KOPT-K1 (cell line): ENCODE measurements around the gene SERPINB2.

ENCODE experiments used
- H3K27ac ChIP-seq: fragments of 200-600 bp; sonication (generic); 2 replicates; pipeline ENCODE4 v1.5.1; 2016; ENCODE audit warnings: antibody characterized with exemption, mild to moderate bottlenecking, low read depth, low read length; ENCODE audit not compliant: poor library complexity, severe bottlenecking
- H3K36me3 ChIP-seq: fragments of 200-600 bp; sonication (generic); 2 replicates; pipeline ENCODE4 v1.5.1; 2017; ENCODE audit warnings: antibody characterized with exemption, mild to moderate bottlenecking, low read length, moderate library complexity; ENCODE audit not compliant: insufficient read depth
- H3K9me3 ChIP-seq: fragments of 200-600 bp; sonication (generic); 2 replicates; pipeline ENCODE4 v1.5.1; 2017; ENCODE audit warnings: antibody characterized with exemption, low read length, mild to moderate bottlenecking; ENCODE audit not compliant: insufficient read depth, poor library complexity, severe bottlenecking

The SERPINB2 gene

DNA sequence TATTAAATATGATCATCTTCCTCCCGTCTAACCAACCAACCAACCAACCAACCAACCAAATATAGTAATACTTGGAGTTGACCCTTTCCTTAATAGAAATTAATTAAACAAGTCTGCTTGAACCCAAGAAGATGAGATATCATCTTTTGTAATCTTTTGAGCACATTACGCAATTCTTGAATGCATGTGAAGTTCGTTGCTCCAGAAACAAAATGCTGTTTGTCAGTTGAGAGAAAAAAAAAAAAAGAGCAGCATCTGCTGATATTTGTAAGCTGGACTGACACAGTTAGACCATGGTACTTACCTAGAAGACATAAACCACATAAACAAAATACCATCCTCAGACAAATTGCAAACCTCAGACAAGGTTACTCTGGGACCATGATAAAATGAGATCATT, 9.2 kb upstream of the SERPINB2 start:
- H3K27ac ChIP-seq: no peak overlapping the region
- H3K36me3 ChIP-seq: no peaks in the 10 kb centered on the region
- H3K9me3 ChIP-seq: no peaks in the 10 kb centered on the region

DNA sequence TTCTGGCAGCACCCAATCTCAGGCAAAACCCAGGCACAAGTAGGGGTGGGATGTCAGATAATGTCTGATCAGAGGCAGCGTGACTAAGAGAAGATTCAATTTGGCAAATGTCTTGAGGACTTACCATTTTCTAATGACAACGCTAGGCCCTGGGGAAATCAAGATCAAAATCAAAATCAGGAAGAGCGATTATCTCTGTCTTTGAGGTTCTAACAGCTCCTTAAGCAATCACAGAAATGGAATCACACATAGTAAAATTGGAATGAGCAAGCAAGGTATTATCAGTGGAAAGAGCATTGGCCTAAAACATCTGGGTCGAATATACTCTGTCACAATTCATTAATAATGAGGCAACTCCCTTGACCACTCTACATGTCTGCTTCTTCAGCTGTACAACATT, 8.6 kb upstream of the SERPINB2 start:
- no peak overlapping the region for H3K27ac ChIP-seq
- H3K36me3 ChIP-seq: no peaks in the 10 kb centered on the region
- no peaks in the 10 kb centered on the region for H3K9me3 ChIP-seq

DNA sequence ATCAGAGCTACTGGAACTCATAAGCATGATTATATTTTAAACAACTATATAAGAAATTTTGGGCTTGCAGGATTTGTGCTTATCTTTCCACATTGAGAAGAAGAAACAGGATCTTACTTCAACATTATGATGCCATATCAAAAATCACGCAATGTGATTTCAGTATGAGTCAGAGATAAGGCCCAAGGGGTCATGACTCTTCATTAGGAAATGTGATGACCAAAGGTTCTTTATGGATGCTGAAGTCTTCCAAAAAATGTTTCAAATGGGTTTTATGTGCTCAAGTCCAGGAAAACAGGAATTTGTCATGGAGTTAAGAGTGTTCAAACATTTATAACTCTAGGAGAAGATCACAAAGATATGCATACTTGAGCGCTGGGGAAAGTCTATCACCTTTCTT, 7.8 kb upstream of the SERPINB2 start:
- H3K9me3 ChIP-seq: no peaks in the 10 kb centered on the region
- H3K36me3 ChIP-seq: no peaks in the 10 kb centered on the region
- H3K27ac ChIP-seq: no peak overlapping the region

DNA sequence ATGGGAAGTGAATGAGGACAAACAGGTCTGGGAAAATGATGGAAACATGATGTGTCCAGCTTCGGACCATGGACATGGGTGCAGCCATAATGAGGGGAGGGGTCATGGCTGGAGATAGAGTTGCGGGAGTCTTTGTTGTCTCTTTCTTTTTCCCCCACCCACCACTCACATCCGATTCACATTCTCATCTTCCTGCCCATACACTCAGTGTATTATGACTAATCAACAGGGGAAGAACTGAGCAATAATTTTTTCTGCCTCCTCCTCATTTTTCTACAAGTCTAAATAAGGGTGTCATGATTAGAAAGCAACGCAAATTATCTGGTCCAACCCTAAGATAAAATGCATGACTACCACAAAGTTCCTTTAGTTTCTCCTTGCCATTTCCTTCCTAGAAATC, 5.7 kb upstream of the SERPINB2 start:
- Histone ChIP-seq H3K36me3 (no peaks in the 10 kb centered on the region), H3K27ac (no peak overlapping the region), H3K9me3 (no peaks in the 10 kb centered on the region)

DNA sequence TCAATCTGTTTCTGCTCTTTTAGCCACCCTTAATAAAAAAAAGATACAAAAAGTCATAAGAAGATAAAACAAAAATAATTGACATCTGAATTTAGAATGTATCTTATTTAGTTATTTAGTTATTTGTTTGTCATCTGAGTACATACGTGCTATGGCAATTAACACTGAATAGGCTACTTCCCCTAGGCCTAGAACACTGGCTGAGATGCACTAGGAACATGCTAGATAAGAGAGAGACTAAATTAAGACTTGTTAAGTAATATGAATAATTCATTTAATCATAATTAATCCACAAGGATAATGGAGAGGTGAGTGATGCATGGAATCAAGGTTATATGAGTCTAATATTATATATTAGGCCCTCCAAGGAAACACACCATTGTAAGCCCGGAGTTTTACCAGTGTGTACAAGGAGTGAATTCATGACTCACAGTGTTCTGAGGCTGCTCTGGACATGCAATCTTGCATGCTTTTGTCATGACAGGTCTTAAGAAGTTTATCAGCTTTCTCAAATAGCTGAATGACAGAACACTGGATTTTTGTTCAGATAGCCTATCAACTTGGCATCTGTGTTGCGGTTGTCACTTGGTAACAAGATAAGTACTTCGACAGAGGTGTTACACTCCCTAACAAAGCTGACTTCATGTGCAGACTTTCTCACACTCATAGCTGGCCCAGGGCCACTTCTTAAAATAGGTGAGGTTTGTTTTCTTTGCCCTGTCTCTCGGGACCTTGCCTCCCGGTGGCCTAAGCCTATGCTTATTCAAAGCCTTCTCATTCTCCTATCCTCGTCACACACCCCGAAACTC, 5.0 kb upstream of the SERPINB2 start:
- Histone ChIP-seq H3K27ac (no peak overlapping the region), H3K36me3 (no peaks in the 10 kb centered on the region), H3K9me3 (no peaks in the 10 kb centered on the region)

DNA sequence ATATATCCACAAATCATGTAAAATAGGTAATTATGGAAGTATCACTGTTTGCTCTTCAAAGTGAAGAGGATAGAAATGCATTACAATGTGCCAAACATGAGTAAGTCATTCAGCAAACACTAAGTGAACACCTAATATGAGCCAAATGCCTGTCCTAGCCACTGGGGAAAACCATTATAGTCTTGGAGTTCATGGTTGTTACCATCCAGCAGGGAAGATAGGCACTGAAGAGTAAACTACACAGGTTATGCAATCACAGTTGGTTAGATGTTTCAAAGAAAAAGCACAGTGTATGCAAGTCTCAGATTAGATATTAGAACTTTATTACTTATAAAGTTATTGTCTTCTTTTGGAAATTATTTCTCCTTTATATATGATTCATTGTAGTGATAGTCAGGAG, 3.9 kb upstream of the SERPINB2 start:
- Histone ChIP-seq H3K36me3 (no peaks in the 10 kb centered on the region), H3K27ac (no peak overlapping the region), H3K9me3 (no peaks in the 10 kb centered on the region)

DNA sequence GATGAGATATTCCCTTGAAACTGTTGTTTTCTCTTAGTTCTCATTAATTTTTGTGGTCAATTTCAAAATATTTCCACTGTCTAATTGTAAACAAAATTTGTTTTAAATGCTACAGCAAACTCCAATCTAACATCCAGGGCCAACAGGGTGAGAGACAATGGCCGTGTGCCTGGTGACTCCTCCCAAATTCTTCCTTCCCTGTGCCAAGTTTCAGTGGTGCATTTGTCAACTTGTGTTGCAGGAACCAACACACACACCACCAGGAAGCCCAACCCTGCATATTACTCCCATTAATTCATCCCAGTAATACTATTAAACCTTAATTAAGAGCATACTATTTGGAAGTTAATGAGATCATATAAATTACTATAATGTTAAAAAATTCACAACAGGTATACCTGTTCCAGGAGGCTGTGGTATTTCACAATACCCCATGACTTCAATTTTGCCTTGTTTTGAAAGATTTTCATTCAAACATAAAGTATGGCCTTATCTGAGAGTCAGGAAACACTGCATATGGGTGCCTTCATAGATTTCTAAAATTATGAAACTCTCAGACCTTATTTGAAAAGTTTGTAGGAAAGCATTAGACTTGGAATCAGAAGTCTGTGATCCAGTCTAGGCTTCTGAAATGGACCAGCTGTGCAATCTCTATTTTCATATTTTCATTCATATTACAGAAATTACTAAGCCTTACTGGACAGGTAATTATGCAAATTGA, 1.1 kb downstream of the SERPINB2 start:
- no peaks in the 10 kb centered on the region for H3K9me3 ChIP-seq
- H3K36me3 ChIP-seq: no peaks in the 10 kb centered on the region
- no peak overlapping the region for H3K27ac ChIP-seq

DNA sequence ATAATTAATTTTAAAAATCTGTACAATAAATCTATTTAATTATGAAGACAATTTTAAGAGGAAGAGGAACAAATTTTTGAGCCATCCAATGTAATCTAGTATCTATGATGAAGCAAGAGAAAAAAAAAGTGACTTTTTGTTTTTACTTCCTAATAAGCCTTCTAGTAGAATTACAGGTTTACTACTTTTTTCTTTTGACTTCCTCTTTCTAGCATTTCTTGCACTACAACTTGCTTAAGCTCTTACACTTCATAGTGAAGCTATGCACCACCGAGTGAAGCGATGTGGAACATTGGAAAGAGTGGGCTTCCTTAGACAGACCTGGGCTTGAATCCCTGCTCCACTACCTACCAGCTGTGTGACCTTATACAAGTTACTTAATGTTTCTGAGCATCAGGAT, 2.1 kb downstream of the SERPINB2 start:
- Histone ChIP-seq H3K9me3 (no peaks in the 10 kb centered on the region), H3K36me3 (no peaks in the 10 kb centered on the region), H3K27ac (no peak overlapping the region)

DNA sequence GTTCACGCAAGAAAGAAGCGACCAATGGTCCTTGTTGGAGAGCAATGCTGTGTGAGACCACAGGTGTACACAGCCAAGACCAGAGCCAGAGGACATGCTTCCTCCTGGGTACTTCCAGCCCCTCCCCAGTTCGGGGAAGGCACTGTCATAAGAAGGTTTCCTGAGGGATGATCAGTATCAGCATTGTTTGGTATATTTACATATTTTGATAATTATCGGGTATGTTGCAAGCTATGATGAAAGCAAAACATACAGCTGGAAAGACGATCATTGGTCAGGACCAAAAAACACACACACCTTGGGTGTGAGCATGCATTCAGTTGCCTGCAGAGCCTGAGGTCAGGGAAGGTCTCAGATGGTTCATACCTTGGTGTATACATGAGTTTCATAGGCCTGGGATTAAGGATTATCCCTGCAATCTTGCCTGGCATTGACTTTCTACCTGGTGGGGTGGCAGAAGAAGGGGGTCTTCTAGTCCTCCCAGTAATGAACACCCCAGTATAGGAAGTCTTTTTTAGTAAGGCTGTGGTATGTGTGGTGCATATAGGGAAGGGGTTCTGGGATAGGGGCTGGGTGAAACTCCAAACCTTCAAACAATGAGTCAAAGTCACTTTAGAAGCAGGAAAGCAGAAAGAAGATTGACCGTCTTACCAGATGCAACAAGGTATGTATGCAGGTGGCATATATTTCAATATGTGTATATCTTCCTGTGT, 2.9 kb downstream of the SERPINB2 start:
- no peaks in the 10 kb centered on the region for H3K9me3 ChIP-seq
- no peaks in the 10 kb centered on the region for H3K36me3 ChIP-seq
- H3K27ac ChIP-seq: no peak overlapping the region

DNA sequence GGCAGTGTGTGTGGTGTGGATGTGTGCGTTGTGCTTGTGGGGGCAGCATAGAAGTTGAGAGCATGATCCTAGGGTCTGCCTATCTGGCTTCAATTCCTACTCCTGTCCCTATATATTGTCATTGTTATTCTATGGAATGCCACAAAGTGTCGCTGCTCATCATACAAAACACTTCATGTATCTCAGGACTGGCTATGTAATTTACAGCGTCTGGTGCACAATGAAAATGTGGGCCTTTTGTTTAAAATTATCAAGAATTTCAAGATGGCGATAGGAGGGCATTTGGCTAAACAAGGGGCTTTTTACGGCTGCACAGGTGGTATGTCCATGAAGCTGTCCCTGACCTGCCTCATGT, 3.4 kb downstream of the SERPINB2 start:
- Histone ChIP-seq H3K9me3 (no peaks in the 10 kb centered on the region), H3K27ac (no peak overlapping the region), H3K36me3 (no peaks in the 10 kb centered on the region)

DNA sequence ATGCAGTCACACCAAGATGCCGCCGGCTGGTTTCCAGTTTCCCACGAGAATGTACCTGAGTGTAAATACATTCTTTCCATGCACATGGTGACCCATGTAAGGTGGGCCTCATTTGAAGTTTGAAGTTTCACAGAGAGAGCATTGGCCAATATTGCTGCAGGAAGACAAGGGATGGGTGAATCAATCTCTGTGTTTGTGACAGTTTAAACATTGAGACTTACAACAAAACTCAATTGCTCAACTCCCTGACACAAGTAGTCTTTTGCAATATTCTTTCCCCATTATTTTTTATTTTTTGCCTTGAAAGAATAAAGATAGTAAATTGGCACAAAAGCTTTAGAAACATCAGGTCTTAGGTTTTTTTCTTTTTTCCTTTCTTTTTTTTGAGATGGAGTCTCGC, 5.1 kb downstream of the SERPINB2 start:
- Histone ChIP-seq H3K36me3 (no peaks in the 10 kb centered on the region), H3K27ac (no peak overlapping the region), H3K9me3 (no peaks in the 10 kb centered on the region)

DNA sequence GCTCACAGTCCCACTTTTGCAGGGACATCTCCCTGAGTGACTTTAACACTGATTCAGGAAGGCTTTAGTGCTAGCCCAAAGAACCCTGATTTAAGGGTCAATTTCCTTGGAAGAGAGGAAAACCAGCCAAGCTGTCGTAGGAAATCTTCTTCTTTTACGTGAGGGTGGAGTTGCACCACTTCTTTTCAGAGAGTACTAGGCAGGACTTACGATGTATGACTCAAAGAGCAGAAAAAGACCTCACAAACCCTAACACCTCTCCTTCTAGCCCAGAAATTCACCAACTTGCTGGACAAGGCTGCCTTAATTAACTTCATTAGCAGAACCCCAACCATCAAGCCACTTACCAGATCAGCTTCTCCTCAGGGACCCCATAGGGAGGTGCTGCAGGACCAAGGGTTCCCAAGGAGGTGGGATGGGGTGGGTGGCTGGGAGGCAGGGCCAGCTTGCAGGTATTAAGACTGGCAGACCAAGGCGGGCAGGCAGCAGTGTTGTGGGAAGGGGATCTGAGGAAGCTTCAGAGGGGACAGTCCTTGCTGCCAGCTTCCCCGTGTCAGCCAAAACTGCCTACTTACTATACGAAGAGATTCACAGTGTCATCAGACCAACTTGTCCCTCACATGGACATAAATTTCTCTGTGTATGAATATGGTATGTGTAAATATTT, 6.7 kb downstream of the SERPINB2 start:
- H3K9me3 ChIP-seq: no peaks in the 10 kb centered on the region
- no peak overlapping the region for H3K27ac ChIP-seq
- H3K36me3 ChIP-seq: no peaks in the 10 kb centered on the region

DNA sequence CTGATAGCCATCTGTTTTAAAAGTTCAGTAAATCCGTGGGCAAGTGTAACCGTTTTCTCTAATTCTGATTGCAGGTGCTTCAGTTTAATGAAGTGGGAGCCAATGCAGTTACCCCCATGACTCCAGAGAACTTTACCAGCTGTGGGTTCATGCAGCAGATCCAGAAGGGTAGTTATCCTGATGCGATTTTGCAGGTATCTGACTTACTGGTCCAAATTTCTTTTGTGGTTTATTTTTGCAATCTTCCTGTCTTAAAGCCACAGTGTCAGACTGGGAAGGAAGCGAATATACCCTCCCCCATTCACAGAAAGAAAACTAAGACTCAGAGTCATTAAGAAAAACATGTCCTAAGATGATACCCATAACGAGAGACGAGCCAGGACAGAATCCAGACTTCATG, 7.7 kb downstream of the SERPINB2 start:
- Histone ChIP-seq H3K27ac (no peak overlapping the region), H3K36me3 (no peaks in the 10 kb centered on the region), H3K9me3 (no peaks in the 10 kb centered on the region)

DNA sequence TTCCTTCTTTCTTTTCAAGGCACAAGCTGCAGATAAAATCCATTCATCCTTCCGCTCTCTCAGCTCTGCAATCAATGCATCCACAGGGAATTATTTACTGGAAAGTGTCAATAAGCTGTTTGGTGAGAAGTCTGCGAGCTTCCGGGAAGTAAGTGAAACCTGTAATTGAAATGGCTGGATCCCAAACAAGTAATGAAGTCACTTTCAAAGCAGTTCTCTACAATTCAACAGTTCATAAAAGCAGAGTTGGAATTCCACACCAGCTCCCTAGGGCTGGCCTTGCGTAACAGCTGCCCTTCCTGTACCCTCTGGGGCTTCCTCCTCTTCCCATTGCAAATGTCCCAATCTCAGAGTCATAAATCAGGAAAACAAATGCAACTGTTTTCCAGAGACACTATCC, 9.6 kb downstream of the SERPINB2 start:
- Histone ChIP-seq H3K27ac (no peak overlapping the region), H3K9me3 (no peaks in the 10 kb centered on the region), H3K36me3 (no peaks in the 10 kb centered on the region)

DNA sequence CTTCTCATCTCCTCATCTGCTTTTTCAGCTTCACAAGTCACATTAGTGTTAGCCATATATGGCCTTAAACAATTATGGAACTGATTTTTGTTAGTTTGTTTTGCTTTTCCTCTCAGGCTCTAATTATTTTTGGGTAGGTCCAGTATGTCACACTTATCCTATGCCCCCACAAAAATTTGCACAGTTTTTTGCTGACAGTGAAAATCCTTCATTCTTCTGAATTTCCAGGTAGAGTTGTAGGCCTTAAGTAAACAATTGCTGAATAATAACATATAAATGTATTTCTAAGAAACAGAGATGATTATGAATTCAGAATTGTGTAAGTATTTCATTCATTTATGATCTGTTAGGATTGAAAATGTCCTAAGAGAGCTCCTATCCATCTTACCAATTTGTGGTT, 11.7 kb downstream of the SERPINB2 start:
- no peaks in the 10 kb centered on the region for H3K36me3 ChIP-seq

More for the DNA sequence above, 11.7 kb downstream of the SERPINB2 start:
- no peak overlapping the region for H3K27ac ChIP-seq
- H3K9me3 ChIP-seq: no peaks in the 10 kb centered on the region
